ENCODE data around the gene SMOC1. TPM values are rescaled to one million over a fixed set of nuclear protein-coding genes. Genes with fewer than 3 reads are reported as not detected.

Gene SMOC1
- total and polyA plus RNA-seq, 2 of the 8 experiments (the other 6 are each of a cell fraction or from before 2014, with no cell fraction given), result 1.6 to 2.4 TPM

DNA sequence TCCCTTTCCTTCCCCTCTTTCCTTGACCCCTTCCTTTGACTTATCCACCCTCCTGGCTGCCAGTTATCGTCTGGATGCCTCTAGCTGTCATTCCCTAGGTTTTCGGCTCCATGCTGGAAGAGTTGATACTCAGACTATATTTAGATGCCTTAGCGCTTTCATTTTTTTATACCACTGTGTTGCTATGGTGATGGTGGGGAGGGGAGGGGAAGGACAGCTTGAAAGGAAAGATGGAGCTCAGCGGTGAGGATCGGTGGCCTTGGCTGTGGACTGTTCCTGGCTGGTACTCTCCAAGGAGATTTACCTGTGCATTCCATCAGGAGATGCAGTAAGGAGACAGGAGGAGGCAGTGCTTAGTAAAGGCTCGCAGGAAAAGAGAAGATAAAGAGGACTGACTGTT, 200.9 kb downstream of the SMOC1 start:
- no peak overlapping the region; the same call in 1 of the 2 replicates for H4K8ac ChIP-seq (ENCODE audit: extremely low read depth, insufficient read depth, low read length)
- H2BK5ac ChIP-seq (ENCODE audit: low read depth, low read length), result no peak overlapping the region
- ChIA-PET POLR2A (ENCODE audit: partially characterized antibody) (no interaction called here), CTCF (ENCODE audit: partially characterized antibody) (interaction anchor here (1.0 to 2.2 kb wide), 6 partner anchors 9 to 77 kb away, joined by 3 to 8 read pairs (median 3); no protein-coding TSS in a partner anchor)
- H3K27me3 ChIP-seq (replicated peaks in 1 of 4; ENCODE audit: control insufficient read depth in 3 of 4, extremely low read depth in 1 of 4, insufficient read depth in 3 of 4, low read length in 3 of 4), result no peaks in the 10 kb centered on the region; a peak in 1 of 7 replicates
- H2BK12ac ChIP-seq (ENCODE audit: low read depth, low read length), result no peak overlapping the region
- no peak overlapping the region for H3K4ac ChIP-seq (replicated peaks; ENCODE audit: insufficient read length, low read depth, low read length)
- H2AFZ ChIP-seq (ENCODE audit: low read length), result no peak overlapping the region
- no peak for DNase-seq (ENCODE audit: low read depth in 1 of 2, low spot score in 2 of 2)
- H2AK5ac ChIP-seq (ENCODE audit: low read depth, low read length), result no peak overlapping the region
- H2BK15ac ChIP-seq (ENCODE audit: low read length), result no peak overlapping the region
- H3K4me1 ChIP-seq (replicated peaks in 1 of 4; ENCODE audit: control insufficient read depth in 3 of 4, insufficient read depth in 4 of 4, low read length in 3 of 4), result peaks cover 0 to 6% (median 0%) of the 10 kb centered on the region in 4 experiments; a peak in 3 of 7 replicates
- H3K14ac ChIP-seq (ENCODE audit: insufficient read length), result no peak overlapping the region
- H4K91ac ChIP-seq (replicated peaks; ENCODE audit: insufficient read length, low read length), result no peak overlapping the region
- no peak overlapping the region for H3K23ac ChIP-seq (ENCODE audit: insufficient read length)
- H3K56ac ChIP-seq (replicated peaks; ENCODE audit: insufficient read length, low read depth, low read length), result no peak overlapping the region
- no peak overlapping the region for H3K27ac ChIP-seq (ENCODE audit: low read depth, low read length)
- H3K23me2 ChIP-seq (ENCODE audit: low read depth, low read length), result no peaks in the 10 kb centered on the region
- no peaks in the 10 kb centered on the region for H3K79me1 ChIP-seq (ENCODE audit: low read depth, low read length)
- H3K36me3 ChIP-seq (ENCODE audit: control insufficient read depth in 2 of 4, insufficient read depth in 4 of 4, low read length in 3 of 4), result no peaks in the 10 kb centered on the region
- 88% methylated on average over 6 of the region's 6 CpGs; no CpG with 5 or more reads in 1 of the 2 experiments for WGBS, 2 experiments (ENCODE audit: extremely low coverage in 1 of 2, insufficient coverage in 1 of 2, insufficient read length in 1 of 2, insufficient replicate concordance in 2 of 2, low coverage in 1 of 2, low lambda C conversion rate in 2 of 2, missing lambda C conversion rate in 1 of 2)
- no peak overlapping the region for H3K9ac ChIP-seq (replicated peaks in 1 of 4; ENCODE audit: extremely low read depth in 1 of 4, low read depth in 3 of 4, low read length in 3 of 4)
- no peaks in the 10 kb centered on the region for H4K20me1 ChIP-seq (replicated peaks in 1 of 2; ENCODE audit: control insufficient read depth in 1 of 2, insufficient read depth in 2 of 2, low read length in 2 of 2)
- H3K18ac ChIP-seq (ENCODE audit: extremely low read depth, low read length), result no peak overlapping the region
- H3K9me3 ChIP-seq (ENCODE audit: insufficient read depth in 2 of 2, low read depth in 1 of 2, low read length in 1 of 2), result no peaks in the 10 kb centered on the region
- no peak overlapping the region for H2BK120ac ChIP-seq (replicated peaks; ENCODE audit: low read depth, low read length)
- no peak overlapping the region for H3K4me3 ChIP-seq (ENCODE audit: extremely low read depth in 1 of 4, insufficient read depth in 2 of 4, low read depth in 3 of 4, low read length in 4 of 4)
- no peak overlapping the region for H2BK20ac ChIP-seq (ENCODE audit: low read length)
- no peak overlapping the region for H3K4me2 ChIP-seq (ENCODE audit: insufficient read depth in 1 of 2, low read depth in 2 of 2, low read length in 2 of 2)
- FAIRE-seq, result no peak
- H4K5ac ChIP-seq (ENCODE audit: insufficient read length, low read depth, low read length), result no peak overlapping the region
- no peaks in the 10 kb centered on the region for H3K79me2 ChIP-seq (ENCODE audit: control insufficient read depth in 1 of 2, insufficient read depth in 2 of 2, low read length in 2 of 2)
- TF ChIP-seq TEAD4 (IDR thresholded peaks at IDR 0.05; ENCODE audit: low read depth, low read length), result no peak
- TF ChIP-seq ASH2L (IDR thresholded peaks at IDR 0.05; ENCODE audit: low read length), result no peak
- TF ChIP-seq ATF3 (IDR thresholded peaks at IDR 0.05; ENCODE audit: insufficient read depth, low read depth, low read length), result no peak
- no peak for TF ChIP-seq POLR2AphosphoS5 (IDR thresholded peaks at IDR 0.05; ENCODE audit: low read depth, low read length)
- no peak for TF ChIP-seq SRF (IDR thresholded peaks at IDR 0.05; ENCODE audit: low read depth, low read length)
- TF ChIP-seq GABPA (IDR thresholded peaks at IDR 0.05; ENCODE audit: borderline replicate concordance, insufficient read depth, low read length), result no peak
- TF ChIP-seq ZNF274 (IDR thresholded peaks at IDR 0.05; ENCODE audit: borderline replicate concordance, extremely low read depth, low read length), result no peak
- no peak for TF ChIP-seq FOSL1 (IDR thresholded peaks at IDR 0.05; ENCODE audit: insufficient read depth, low read depth, low read length)
- TF ChIP-seq SP1 (IDR thresholded peaks at IDR 0.05; ENCODE audit: low read depth, low read length), result no peak
- TF ChIP-seq EGR1 (IDR thresholded peaks at IDR 0.05; ENCODE audit: borderline replicate concordance, low read depth, low read length), result no peak
- TF ChIP-seq GTF2F1 (IDR thresholded peaks at IDR 0.05; ENCODE audit: borderline replicate concordance, low read depth, low read length), result no peak
- no peak for TF ChIP-seq E2F6 (IDR thresholded peaks at IDR 0.05)
- no peak for TF ChIP-seq CBX8 (IDR thresholded peaks at IDR 0.05; ENCODE audit: borderline replicate concordance, low read depth, low read length)
- no peak for TF ChIP-seq KDM5A (IDR thresholded peaks at IDR 0.05; ENCODE audit: low read length)

Measured in H1 (cell line).